ENCODE results near the gene SERPINB1.

Gene SERPINB1

GRCh38 chr6:2843138-2843740 is 1.6 kb upstream of the SERPINB1 start:
- TF ChIP-seq CTCF (IDR thresholded peaks at IDR 0.05; ENCODE audit: control insufficient read depth, extremely low read depth, insufficient read depth) = no peak
- DNase-seq (ENCODE audit: low read depth) = no peak
- no peak overlapping the region for H3K4me3 ChIP-seq (ENCODE audit: low read depth, low read length)

- H3K4me3 ChIP-seq (ENCODE audit: low read depth, low read length) = no peak overlapping the region
- no peak for TF ChIP-seq CTCF (IDR thresholded peaks at IDR 0.05; ENCODE audit: control insufficient read depth, extremely low read depth, insufficient read depth)
- no peak for DNase-seq (ENCODE audit: low read depth)
Observed at GRCh38 chr6:2842139-2842552, 483 bp upstream of the SERPINB1 start.

- no peak for DNase-seq (ENCODE audit: low read depth)
- H3K4me3 ChIP-seq (ENCODE audit: low read depth, low read length) = no peak overlapping the region
- no peak for TF ChIP-seq CTCF (IDR thresholded peaks at IDR 0.05; ENCODE audit: control insufficient read depth, extremely low read depth, insufficient read depth)
Observed at GRCh38 chr6:2840749-2841061, 958 bp downstream of the SERPINB1 start.

GRCh38 chr6:2839982-2840748 is 1.5 kb downstream of the SERPINB1 start:
- DNase-seq (ENCODE audit: low read depth) = no peak
- TF ChIP-seq CTCF (IDR thresholded peaks at IDR 0.05; ENCODE audit: control insufficient read depth, extremely low read depth, insufficient read depth) = no peak
- no peak overlapping the region for H3K4me3 ChIP-seq (ENCODE audit: low read depth, low read length)

- H3K4me3 ChIP-seq (ENCODE audit: low read depth, low read length) = no peak overlapping the region
- no peak for TF ChIP-seq CTCF (IDR thresholded peaks at IDR 0.05; ENCODE audit: control insufficient read depth, extremely low read depth, insufficient read depth)
- peak; percentile 21 for DNase-seq (ENCODE audit: low read depth)
Observed at GRCh38 chr6:2839195-2839981, 2.3 kb downstream of the SERPINB1 start.

GRCh38 chr6:2838251-2838650 is 3.4 kb downstream of the SERPINB1 start:
- TF ChIP-seq CTCF (IDR thresholded peaks at IDR 0.05; ENCODE audit: control insufficient read depth, extremely low read depth, insufficient read depth) = no peak
- DNase-seq (ENCODE audit: low read depth) = no peak
- H3K4me3 ChIP-seq (ENCODE audit: low read depth, low read length) = no peak overlapping the region
